HepG2 (cell line): ENCODE data around the gene ECE2. TPM values are rescaled to one million over a fixed set of nuclear protein-coding genes. Genes with fewer than 3 reads are reported as not detected.
A peak's percentile ranks its signal among the peaks of the same experiment; 100 is the strongest.

Experiments
- ARID2 ChIP-seq: sonication (generic); formaldehyde crosslinking; IDR thresholded peaks from 2 replicates; pipeline ENCODE4 v1.8.1; 2022; ENCODE audit warnings: mild to moderate bottlenecking, missing genetic modification reagents, borderline replicate concordance
- ARNT ChIP-seq: fragments of 450-650 bp; IDR thresholded peaks from 2 replicates; pipeline ENCODE4 v1.6.1; 2017
- ATF7 ChIP-seq, 2 experiments: fragments of 450-650 bp in 1 of 2; sonication (generic) in 1 of 2; formaldehyde crosslinking in 1 of 2; IDR thresholded peaks; 2 replicates each; pipeline versions ENCODE4 v1.4.0 to v1.6.1; 2016 to 2020; ENCODE audit warnings: antibody characterized with exemption in 1 of 2, mild to moderate bottlenecking in 1 of 2, missing genetic modification reagents in 1 of 2
- ATF7-NPFF ChIP-seq: sonication (generic); formaldehyde crosslinking; IDR thresholded peaks from 2 replicates; pipeline ENCODE4 v1.8.1; 2023; ENCODE audit warnings: mild to moderate bottlenecking, low read depth, missing genetic modification reagents, moderate library complexity
- GABPA ChIP-seq, 2 experiments: IDR thresholded peaks; 2 replicates each; pipeline ENCODE4 v1.6.1; 2011 to 2016; ENCODE audit warnings: low read depth in 2 of 2, low read length in 1 of 2, missing biosample characterization in 1 of 2, missing genetic modification characterization in 1 of 2
- HNRNPLL ChIP-seq: fragments of 200-400 bp; formaldehyde crosslinking; IDR thresholded peaks from 2 replicates; pipeline ENCODE4 v1.6.1; 2017; ENCODE audit warnings: mild to moderate bottlenecking, low read depth, low read length; ENCODE audit not compliant: poor library complexity, severe bottlenecking
- MAFF ChIP-seq: IDR thresholded peaks from 2 replicates; pipeline ENCODE4 v1.6.1; 2011; ENCODE audit warnings: low read depth, low read length, improper control_type of control experiment
- MXI1 ChIP-seq: IDR thresholded peaks from 3 replicates; pipeline ENCODE4 v1.6.1; 2012; ENCODE audit warnings: low read depth, low read length, inconsistent platforms, borderline replicate concordance
- NRL ChIP-seq: sonication (generic); formaldehyde crosslinking; IDR thresholded peaks from 2 replicates; pipeline ENCODE4 v1.5.0; 2020; ENCODE audit warnings: missing genetic modification reagents, mild to moderate bottlenecking, moderate library complexity, borderline replicate concordance
- RAD21 ChIP-seq: fragments of 450-650 bp; formaldehyde crosslinking; IDR thresholded peaks from 2 replicates; pipeline ENCODE4 v1.5.0; 2020; ENCODE audit warnings: mild to moderate bottlenecking
- SAP130 ChIP-seq: IDR thresholded peaks from 2 replicates; pipeline ENCODE4 v1.6.1; 2016; ENCODE audit warnings: low read depth
- THAP11 ChIP-seq: IDR thresholded peaks from 2 replicates; pipeline ENCODE4 v1.6.1; 2016; ENCODE audit warnings: missing biosample characterization, missing genetic modification reagents
- WIZ ChIP-seq: sonication (generic); formaldehyde crosslinking; IDR thresholded peaks from 2 replicates; pipeline ENCODE4 v1.5.1; 2020; ENCODE audit warnings: mild to moderate bottlenecking, missing genetic modification reagents
- ZNF652 ChIP-seq: IDR thresholded peaks from 2 replicates; pipeline ENCODE4 v1.6.1; 2016; ENCODE audit warnings: low read depth, borderline replicate concordance
- ZNF878 ChIP-seq: sonication (generic); formaldehyde crosslinking; IDR thresholded peaks from 2 replicates; pipeline ENCODE4 v1.8.1; 2023; ENCODE audit warnings: mild to moderate bottlenecking, missing genetic modification reagents, moderate library complexity
- polyA plus RNA-seq, 8 experiments: library from polyadenylated mRNA; depleted of rRNA in 3 of 8; stranded (reverse) in 7 of 8; unstranded in 1 of 8; fragments of >200 nt; fragmentation: Illumina TruSeq in 4 of 8; extraction: Trizol in 4 of 8; gene quantifications; 2 replicates each; pipeline versions ENCODE4 v1.2.1 to v1.2.3, GENCODE V29; 2011 to 2016; ENCODE audit warnings: low read depth in 4 of 8, missing spikeins in 1 of 8, mixed read lengths in 1 of 8; ENCODE audit not compliant: insufficient read depth in 1 of 8
- total RNA-seq, 5 experiments: library from RNA; depleted of rRNA; stranded (reverse); fragments of >200 nt; fragmentation: Illumina TruSeq; extraction: Trizol; gene quantifications; 2 replicates each; pipeline ENCODE4 v1.2.3, GENCODE V29; 2016; ENCODE audit warnings: low read depth in 1 of 5
- TF ChIP-seq, protein P1 (sequence below): sonication (generic); formaldehyde crosslinking; IDR thresholded peaks from 2 replicates; pipeline ENCODE4 v1.5.0; 2020; ENCODE audit warnings: mild to moderate bottlenecking, missing genetic modification reagents, borderline replicate concordance
- TF ChIP-seq, protein P2 (sequence below): sonication (generic); formaldehyde crosslinking; conservative IDR thresholded peaks from 2 replicates; pipeline ENCODE4 v1.8.0; 2022; ENCODE audit warnings: low read depth, missing genetic modification reagents
- TF ChIP-seq, protein P3 (sequence below): conservative IDR thresholded peaks from 2 replicates; pipeline ENCODE4 v1.6.1; 2018; ENCODE audit warnings: missing genetic modification reagents
- TF ChIP-seq, protein P4 (sequence below): sonication (generic); formaldehyde crosslinking; IDR thresholded peaks from 2 replicates; pipeline ENCODE4 v1.8.1; 2022; ENCODE audit warnings: low read depth, mild to moderate bottlenecking, missing genetic modification reagents

ECE2 gene
- total and polyA plus RNA-seq, 2 of the 13 experiments (the other 11 are each of a cell fraction or from before 2014, with no cell fraction given): not detected

DNA sequence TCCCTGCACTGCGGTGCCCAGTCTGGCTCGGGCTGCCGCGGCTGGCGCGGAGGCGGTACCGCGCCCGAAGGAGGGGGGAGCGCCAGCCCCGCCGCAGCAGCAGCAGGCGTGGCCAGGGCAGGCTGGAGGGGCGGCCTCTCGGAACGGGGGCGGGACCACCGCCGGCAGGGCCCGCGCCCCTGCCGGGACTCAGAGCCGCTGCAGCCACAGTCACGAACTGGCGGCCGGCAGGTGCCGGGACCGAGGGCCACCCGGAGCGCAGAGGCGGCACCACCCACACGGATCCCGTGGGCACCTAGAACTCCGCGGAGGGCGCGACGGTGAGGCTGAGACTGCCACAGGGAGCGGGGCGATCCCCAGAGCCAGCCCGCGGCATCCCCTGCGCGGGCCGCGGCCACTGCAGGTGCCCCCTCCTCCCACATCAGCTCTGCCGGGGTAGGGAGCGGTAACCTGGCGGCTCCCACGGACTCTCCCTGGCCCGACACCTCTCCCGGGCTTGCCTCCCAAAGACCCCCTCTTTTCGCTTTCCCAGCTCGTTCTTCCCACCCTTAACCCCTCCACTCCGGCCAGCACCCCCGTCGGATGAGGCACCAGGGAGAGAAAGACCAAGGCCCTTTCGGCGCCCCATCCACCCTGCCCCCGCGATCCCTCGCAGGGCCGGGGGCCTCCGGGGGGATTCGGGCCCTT is 46.3 kb upstream of the ECE2 start, which contains the start of gene VWA5B2 (continued):
- peak; percentile 35 for TF ChIP-seq HNRNPLL
- TF ChIP-seq THAP11: 0 out of 2 replicates have a peak, but pooled peaks have one; percentile 6
- TF ChIP-seq ZNF652 (CRISPR knock-in tag): no peak
- TF ChIP-seq, protein P1, sequence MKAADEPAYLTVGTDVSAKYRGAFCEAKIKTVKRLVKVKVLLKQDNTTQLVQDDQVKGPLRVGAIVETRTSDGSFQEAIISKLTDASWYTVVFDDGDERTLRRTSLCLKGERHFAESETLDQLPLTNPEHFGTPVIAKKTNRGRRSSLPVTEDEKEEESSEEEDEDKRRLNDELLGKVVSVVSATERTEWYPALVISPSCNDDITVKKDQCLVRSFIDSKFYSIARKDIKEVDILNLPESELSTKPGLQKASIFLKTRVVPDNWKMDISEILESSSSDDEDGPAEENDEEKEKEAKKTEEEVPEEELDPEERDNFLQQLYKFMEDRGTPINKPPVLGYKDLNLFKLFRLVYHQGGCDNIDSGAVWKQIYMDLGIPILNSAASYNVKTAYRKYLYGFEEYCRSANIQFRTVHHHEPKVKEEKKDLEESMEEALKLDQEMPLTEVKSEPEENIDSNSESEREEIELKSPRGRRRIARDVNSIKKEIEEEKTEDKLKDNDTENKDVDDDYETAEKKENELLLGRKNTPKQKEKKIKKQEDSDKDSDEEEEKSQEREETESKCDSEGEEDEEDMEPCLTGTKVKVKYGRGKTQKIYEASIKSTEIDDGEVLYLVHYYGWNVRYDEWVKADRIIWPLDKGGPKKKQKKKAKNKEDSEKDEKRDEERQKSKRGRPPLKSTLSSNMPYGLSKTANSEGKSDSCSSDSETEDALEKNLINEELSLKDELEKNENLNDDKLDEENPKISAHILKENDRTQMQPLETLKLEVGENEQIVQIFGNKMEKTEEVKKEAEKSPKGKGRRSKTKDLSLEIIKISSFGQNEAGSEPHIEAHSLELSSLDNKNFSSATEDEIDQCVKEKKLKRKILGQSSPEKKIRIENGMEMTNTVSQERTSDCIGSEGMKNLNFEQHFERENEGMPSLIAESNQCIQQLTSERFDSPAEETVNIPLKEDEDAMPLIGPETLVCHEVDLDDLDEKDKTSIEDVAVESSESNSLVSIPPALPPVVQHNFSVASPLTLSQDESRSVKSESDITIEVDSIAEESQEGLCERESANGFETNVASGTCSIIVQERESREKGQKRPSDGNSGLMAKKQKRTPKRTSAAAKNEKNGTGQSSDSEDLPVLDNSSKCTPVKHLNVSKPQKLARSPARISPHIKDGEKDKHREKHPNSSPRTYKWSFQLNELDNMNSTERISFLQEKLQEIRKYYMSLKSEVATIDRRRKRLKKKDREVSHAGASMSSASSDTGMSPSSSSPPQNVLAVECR (CRISPR knock-in tag): 0 out of 2 replicates have a peak, but pooled peaks have one; percentile 0
- peak; percentile 44; the same call in 1 of the 2 replicates for TF ChIP-seq SAP130 (CRISPR knock-in tag)
- peak; percentile 23; the same call in 1 of the 2 replicates for TF ChIP-seq NRL (CRISPR knock-in tag)
- TF ChIP-seq GABPA (IDR thresholded peaks at IDR 0.05; ENCODE audit: low read depth, low read length): no peak
- TF ChIP-seq GABPA (CRISPR knock-in tag; IDR thresholded peaks at IDR 0.05; ENCODE audit: low read depth): no peak
- TF ChIP-seq, protein P2, sequence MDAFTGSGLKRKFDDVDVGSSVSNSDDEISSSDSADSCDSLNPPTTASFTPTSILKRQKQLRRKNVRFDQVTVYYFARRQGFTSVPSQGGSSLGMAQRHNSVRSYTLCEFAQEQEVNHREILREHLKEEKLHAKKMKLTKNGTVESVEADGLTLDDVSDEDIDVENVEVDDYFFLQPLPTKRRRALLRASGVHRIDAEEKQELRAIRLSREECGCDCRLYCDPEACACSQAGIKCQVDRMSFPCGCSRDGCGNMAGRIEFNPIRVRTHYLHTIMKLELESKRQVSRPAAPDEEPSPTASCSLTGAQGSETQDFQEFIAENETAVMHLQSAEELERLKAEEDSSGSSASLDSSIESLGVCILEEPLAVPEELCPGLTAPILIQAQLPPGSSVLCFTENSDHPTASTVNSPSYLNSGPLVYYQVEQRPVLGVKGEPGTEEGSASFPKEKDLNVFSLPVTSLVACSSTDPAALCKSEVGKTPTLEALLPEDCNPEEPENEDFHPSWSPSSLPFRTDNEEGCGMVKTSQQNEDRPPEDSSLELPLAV (CRISPR knock-in tag): no peak
- TF ChIP-seq, protein P3, sequence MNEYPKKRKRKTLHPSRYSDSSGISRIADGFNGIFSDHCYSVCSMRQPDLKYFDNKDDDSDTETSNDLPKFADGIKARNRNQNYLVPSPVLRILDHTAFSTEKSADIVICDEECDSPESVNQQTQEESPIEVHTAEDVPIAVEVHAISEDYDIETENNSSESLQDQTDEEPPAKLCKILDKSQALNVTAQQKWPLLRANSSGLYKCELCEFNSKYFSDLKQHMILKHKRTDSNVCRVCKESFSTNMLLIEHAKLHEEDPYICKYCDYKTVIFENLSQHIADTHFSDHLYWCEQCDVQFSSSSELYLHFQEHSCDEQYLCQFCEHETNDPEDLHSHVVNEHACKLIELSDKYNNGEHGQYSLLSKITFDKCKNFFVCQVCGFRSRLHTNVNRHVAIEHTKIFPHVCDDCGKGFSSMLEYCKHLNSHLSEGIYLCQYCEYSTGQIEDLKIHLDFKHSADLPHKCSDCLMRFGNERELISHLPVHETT (CRISPR knock-in tag): no peak
- TF ChIP-seq MAFF: no peak
- no peak for TF ChIP-seq ZNF878 (CRISPR knock-in tag)
- no peak for TF ChIP-seq ATF7 (IDR thresholded peaks at IDR 0.05)
- no peak for TF ChIP-seq ATF7 (CRISPR knock-in tag; IDR thresholded peaks at IDR 0.05)
- TF ChIP-seq RAD21: peak; percentile 9; the same call in 1 of the 2 replicates
- TF ChIP-seq WIZ: no peak
- no peak for TF ChIP-seq ARNT
- TF ChIP-seq ATF7-NPFF (CRISPR knock-in tag): peak; percentile 22; the same call in 1 of the 2 replicates
- TF ChIP-seq ARID2 (CRISPR knock-in tag): no peak
- TF ChIP-seq, protein P4, sequence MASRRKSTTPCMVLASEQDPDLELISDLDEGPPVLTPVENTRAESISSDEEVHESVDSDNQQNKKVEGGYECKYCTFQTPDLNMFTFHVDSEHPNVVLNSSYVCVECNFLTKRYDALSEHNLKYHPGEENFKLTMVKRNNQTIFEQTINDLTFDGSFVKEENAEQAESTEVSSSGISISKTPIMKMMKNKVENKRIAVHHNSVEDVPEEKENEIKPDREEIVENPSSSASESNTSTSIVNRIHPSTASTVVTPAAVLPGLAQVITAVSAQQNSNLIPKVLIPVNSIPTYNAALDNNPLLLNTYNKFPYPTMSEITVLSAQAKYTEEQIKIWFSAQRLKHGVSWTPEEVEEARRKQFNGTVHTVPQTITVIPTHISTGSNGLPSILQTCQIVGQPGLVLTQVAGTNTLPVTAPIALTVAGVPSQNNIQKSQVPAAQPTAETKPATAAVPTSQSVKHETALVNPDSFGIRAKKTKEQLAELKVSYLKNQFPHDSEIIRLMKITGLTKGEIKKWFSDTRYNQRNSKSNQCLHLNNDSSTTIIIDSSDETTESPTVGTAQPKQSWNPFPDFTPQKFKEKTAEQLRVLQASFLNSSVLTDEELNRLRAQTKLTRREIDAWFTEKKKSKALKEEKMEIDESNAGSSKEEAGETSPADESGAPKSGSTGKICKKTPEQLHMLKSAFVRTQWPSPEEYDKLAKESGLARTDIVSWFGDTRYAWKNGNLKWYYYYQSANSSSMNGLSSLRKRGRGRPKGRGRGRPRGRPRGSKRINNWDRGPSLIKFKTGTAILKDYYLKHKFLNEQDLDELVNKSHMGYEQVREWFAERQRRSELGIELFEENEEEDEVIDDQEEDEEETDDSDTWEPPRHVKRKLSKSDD (CRISPR knock-in tag): no peak
- peak; percentile 54; the same call in 1 of the 3 replicates for TF ChIP-seq MXI1
